Tibial nerve (tissue), 4 donors: ENCODE results near the gene CORO2A. TPM values are rescaled to one million over a fixed set of nuclear protein-coding genes. Genes with fewer than 3 reads are reported as not detected.

Source experiments
- DNase-seq, 2 donors: peaks; one replicate each; pipeline ENCODE4 v3.0.0-alpha.2; 2019; ENCODE audit warnings: low spot score in 2 of 2
- H3K27ac ChIP-seq, 4 donors: fragments of 200-600 bp; sonication (generic) in 3 of 4; one replicate each; pipeline ENCODE4 v1.5.1; 2017 to 2019; ENCODE audit warnings: mild to moderate bottlenecking in 1 of 4
- H3K27me3 ChIP-seq, 2 donors: fragments of 200-600 bp; sonication (generic) in 1 of 2; one replicate each; pipeline versions ENCODE4 v1.5.1 to v1.6.0; 2017 to 2019
- H3K36me3 ChIP-seq, 3 donors: fragments of 200-600 bp; sonication (generic); one replicate each; pipeline ENCODE4 v1.5.1; 2018 to 2019
- H3K4me1 ChIP-seq, 4 donors: fragments of 200-600 bp; sonication (generic) in 3 of 4; one replicate each; pipeline ENCODE4 v1.5.1; 2017 to 2019
- H3K4me3 ChIP-seq, 4 donors: fragments of 200-600 bp; sonication (generic) in 3 of 4; one replicate each; pipeline ENCODE4 v1.5.1; 2017 to 2019; ENCODE audit warnings: mild to moderate bottlenecking in 1 of 4, moderate library complexity in 1 of 4
- H3K9me3 ChIP-seq, 4 donors: fragments of 200-600 bp; sonication (generic) in 3 of 4; one replicate each; pipeline ENCODE4 v1.5.1; 2017 to 2019
- EP300 ChIP-seq, 2 donors: sonication (generic); formaldehyde crosslinking; IDR thresholded peaks; one replicate each; pipeline ENCODE4 v1.6.1; 2017; ENCODE audit warnings: antibody characterized with exemption in 2 of 2, mild to moderate bottlenecking in 1 of 2
- POLR2A ChIP-seq, 2 donors: fragments of 450-650 bp; IDR thresholded peaks; one replicate each; pipeline ENCODE4 v1.6.1; 2017; ENCODE audit warnings: antibody characterized with exemption in 2 of 2, mild to moderate bottlenecking in 2 of 2, moderate library complexity in 2 of 2
- WGBS, 2 donors: methylation state at CpG; one replicate each; pipeline ENCODE4 v1.1.5; 2018; 5-methylcytosine and 5-hydroxymethylcytosine counted together
- total RNA-seq, 4 donors: library from RNA; depleted of rRNA; stranded (reverse); fragments of >200 nt; gene quantifications; one replicate each; pipeline ENCODE4 v1.1.0, GENCODE V29; 2016
- TF ChIP-seq, protein P1 (sequence below), 5 experiments: fragments of 200-600 bp in 3 of 5; fragments of 450-650 bp in 2 of 5; sonication (generic) in 3 of 5; IDR thresholded peaks; one replicate each; pipeline ENCODE4 v1.5.1; 2016 to 2019; ENCODE audit warnings: antibody characterized with exemption in 5 of 5, mild to moderate bottlenecking in 3 of 5, moderate library complexity in 2 of 5

CORO2A gene
- total RNA-seq, 4 donors from 2014 or later = 1.9 to 3.3 (median 3.2) TPM

DNA sequence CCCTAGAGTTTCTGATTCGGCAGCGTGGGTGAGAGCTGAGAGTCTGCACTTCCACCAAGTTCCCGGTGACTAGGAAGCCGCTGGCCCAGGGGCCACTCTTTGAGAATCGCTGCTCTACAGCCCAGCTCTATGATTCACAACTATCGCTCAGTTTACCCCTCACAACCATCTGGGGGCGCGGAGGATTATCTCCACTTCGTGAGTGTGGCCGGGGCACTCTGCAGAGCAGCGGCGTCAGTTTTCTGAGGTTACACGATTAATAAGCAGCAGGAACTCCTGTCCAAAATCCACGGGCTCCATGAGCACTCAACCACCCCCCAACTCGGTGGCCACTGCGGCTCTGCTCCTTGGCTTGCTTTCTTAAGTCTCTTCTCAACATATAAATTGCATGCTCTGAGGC, 19.3 kb downstream of the CORO2A start:
- TF ChIP-seq POLR2A (IDR thresholded peaks at IDR 0.05) (no peak), EP300 (IDR thresholded peaks at IDR 0.05) (no peak)
- TF ChIP-seq, protein P1, sequence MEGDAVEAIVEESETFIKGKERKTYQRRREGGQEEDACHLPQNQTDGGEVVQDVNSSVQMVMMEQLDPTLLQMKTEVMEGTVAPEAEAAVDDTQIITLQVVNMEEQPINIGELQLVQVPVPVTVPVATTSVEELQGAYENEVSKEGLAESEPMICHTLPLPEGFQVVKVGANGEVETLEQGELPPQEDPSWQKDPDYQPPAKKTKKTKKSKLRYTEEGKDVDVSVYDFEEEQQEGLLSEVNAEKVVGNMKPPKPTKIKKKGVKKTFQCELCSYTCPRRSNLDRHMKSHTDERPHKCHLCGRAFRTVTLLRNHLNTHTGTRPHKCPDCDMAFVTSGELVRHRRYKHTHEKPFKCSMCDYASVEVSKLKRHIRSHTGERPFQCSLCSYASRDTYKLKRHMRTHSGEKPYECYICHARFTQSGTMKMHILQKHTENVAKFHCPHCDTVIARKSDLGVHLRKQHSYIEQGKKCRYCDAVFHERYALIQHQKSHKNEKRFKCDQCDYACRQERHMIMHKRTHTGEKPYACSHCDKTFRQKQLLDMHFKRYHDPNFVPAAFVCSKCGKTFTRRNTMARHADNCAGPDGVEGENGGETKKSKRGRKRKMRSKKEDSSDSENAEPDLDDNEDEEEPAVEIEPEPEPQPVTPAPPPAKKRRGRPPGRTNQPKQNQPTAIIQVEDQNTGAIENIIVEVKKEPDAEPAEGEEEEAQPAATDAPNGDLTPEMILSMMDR (IDR thresholded peaks at IDR 0.05) = no peak
- no peak overlapping the region for H3K27ac ChIP-seq
- WGBS, 2 donors = 80 to 86% methylated on average over 16 of the region's 16 CpGs

DNA sequence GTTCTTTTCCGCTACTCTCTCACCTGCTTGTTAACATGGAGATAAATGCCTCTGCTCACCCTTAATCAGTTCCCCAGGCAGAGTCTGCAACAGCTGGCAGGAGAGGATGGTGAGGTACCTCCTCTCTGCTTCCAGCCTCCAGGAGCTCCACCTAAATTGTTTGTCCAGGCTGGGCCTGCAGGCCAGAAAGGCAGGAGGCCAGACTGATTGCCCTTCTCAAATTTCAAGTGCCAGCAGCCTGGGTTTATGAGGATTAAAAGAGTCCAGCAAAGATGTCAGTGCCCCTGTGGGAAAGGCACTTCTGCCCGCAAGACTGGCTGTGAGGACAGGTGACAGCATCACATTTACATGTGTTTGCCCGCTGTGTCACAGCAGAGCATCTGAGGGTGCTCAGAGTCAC, 19.8 kb downstream of the CORO2A start:
- H3K27me3 ChIP-seq = no peaks in the 10 kb centered on the region
- no peak overlapping the region for H3K27ac ChIP-seq
- H3K9me3 ChIP-seq = no peaks in the 10 kb centered on the region
- 84 to 93% methylated on average over 3 of the region's 3 CpGs for WGBS, 2 donors
- peaks cover 0 to 12% (median 5%) of the 10 kb centered on the region in 4 donors for H3K4me1 ChIP-seq
- no peak for DNase-seq
- no peaks in the 10 kb centered on the region for H3K36me3 ChIP-seq
- TF ChIP-seq EP300 (IDR thresholded peaks at IDR 0.05) = no peak
- no peak for TF ChIP-seq POLR2A (IDR thresholded peaks at IDR 0.05)
- TF ChIP-seq, protein P1 (IDR thresholded peaks at IDR 0.05) = no peak
- no peak overlapping the region for H3K4me3 ChIP-seq

More for the DNA sequence above, 19.3 kb downstream of the CORO2A start:
- H3K4me1 ChIP-seq = peaks cover 0 to 12% (median 5%) of the 10 kb centered on the region in 4 donors
- H3K9me3 ChIP-seq = no peaks in the 10 kb centered on the region
- H3K36me3 ChIP-seq = no peaks in the 10 kb centered on the region
- no peaks in the 10 kb centered on the region for H3K27me3 ChIP-seq
- no peak for DNase-seq
- no peak overlapping the region for H3K4me3 ChIP-seq

GRCh38 chr9:98171176-98171925, 21.1 kb downstream of the CORO2A start:
- TF ChIP-seq, protein P1 (IDR thresholded peaks at IDR 0.05) = no peak
- no peak for TF ChIP-seq EP300 (IDR thresholded peaks at IDR 0.05)
- TF ChIP-seq POLR2A (IDR thresholded peaks at IDR 0.05) = no peak
- 48 to 68% methylated on average over 14 to 16 of the region's 16 CpGs for WGBS, 2 donors
- DNase-seq = no peak

DNA sequence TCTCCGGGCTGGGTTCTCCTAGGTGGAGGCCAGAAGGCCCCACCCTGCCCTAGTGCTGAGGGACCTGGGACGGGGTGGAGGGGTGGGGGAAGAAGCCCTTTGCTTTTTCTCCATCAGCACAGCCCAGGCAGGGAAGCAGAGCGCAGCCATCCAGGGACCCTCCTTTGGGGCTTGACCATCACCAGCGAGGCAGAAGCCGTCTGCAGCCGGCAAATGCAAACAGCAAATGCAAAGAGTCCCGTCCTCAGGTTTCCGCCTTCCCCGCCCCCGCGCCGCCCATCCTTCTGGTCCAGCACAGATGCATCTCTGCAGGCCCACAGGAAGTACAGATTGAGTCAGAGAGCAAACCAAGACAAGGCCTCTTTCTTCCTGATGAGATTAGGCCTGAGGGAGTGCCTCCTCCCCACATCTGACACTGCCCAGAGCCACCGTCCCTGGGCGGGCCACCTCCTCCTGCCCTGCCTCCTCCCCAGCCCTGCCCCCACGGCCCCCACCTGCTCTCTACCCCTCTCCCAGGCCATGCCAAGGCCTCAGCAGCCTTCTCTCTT, 23.4 kb downstream of the CORO2A start:
- DNase-seq = peak in 1 of 2 donors; percentile 18
- TF ChIP-seq, protein P1 (IDR thresholded peaks at IDR 0.05) = no peak
- TF ChIP-seq POLR2A (IDR thresholded peaks at IDR 0.05) (no peak), EP300 (IDR thresholded peaks at IDR 0.05) (no peak)
- Histone ChIP-seq H3K36me3 (no peaks in the 10 kb centered on the region), H3K9me3 (no peaks in the 10 kb centered on the region), H3K4me1 (peaks cover 0 to 12% (median 5%) of the 10 kb centered on the region in 4 donors), H3K4me3 (no peak overlapping the region), H3K27me3 (no peaks in the 10 kb centered on the region), H3K27ac (peak overlapping the region in 1 of 4 donors; percentile 56)
- WGBS, 2 donors = 30 to 36% methylated on average over 8 to 15 of the region's 15 CpGs

More at GRCh38 chr9:98171176-98171925, 21.1 kb downstream of the CORO2A start:
- H3K27me3 ChIP-seq = no peaks in the 10 kb centered on the region
- no peak overlapping the region for H3K27ac ChIP-seq
- no peaks in the 10 kb centered on the region for H3K36me3 ChIP-seq
- H3K4me3 ChIP-seq = no peak overlapping the region
- H3K9me3 ChIP-seq = no peaks in the 10 kb centered on the region
- H3K4me1 ChIP-seq = peaks cover 0 to 12% (median 5%) of the 10 kb centered on the region in 4 donors

DNA sequence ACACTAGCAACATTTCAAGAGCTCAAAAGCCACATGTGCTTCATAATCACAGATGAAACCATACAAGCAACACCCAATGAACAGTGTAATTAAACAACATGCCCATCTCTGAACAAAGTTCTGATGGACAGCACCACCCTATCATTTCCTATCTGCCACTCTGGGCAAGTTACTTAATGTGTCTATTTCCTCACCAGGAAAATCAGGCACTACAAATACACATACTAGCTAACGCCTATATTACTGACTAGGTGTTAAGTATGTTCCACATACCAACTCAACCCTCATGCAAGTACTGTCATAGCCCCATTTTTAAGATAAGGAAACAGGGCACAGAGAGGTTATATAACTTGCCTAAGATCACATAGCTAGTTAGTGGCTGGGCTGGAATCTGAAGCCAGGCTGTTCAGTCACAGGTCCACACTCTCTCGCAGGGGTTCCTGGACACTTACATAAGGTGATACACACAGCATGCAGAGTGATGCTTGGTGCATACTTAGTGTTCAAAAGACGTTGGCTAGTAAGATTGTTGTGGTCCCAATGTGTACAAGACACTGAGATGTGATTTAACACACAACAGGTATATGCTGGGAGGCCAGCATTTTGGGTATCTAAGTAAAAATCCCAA, 24.2 kb downstream of the CORO2A start:
- no peak overlapping the region for H3K4me3 ChIP-seq
- H3K9me3 ChIP-seq = no peaks in the 10 kb centered on the region
- TF ChIP-seq POLR2A (IDR thresholded peaks at IDR 0.05) = no peak
- H3K36me3 ChIP-seq = no peaks in the 10 kb centered on the region
- DNase-seq = no peak
- no peaks in the 10 kb centered on the region for H3K27me3 ChIP-seq
- peak overlapping the region in 1 of 4 donors; percentile 56 for H3K27ac ChIP-seq
- 79 to 82% methylated on average over 3 of the region's 3 CpGs for WGBS, 2 donors
- peaks cover 0 to 12% (median 5%) of the 10 kb centered on the region in 4 donors for H3K4me1 ChIP-seq
